Loucy (cell line): ENCODE data around the gene DLX3.

Source experiments
- H2AFZ ChIP-seq: fragments of 200-600 bp; sonication (generic); 2 replicates; pipeline ENCODE4 v1.6.0; 2016; ENCODE audit warnings: antibody characterized with exemption, mild to moderate bottlenecking, low read length, moderate library complexity
- H3F3A ChIP-seq: fragments of 200-600 bp; 2 replicates; pipeline ENCODE4 v1.6.0; 2016; ENCODE audit warnings: antibody characterized with exemption, low read depth, mild to moderate bottlenecking
- H3K27me3 ChIP-seq: fragments of 200-600 bp; sonication (generic); 2 replicates; pipeline ENCODE4 v1.6.1; 2014; ENCODE audit warnings: low read length, mild to moderate bottlenecking; ENCODE audit not compliant: insufficient read depth, poor library complexity, severe bottlenecking
- H3K36me3 ChIP-seq: fragments of 200-600 bp; sonication (generic); 2 replicates; pipeline ENCODE4 v1.6.1; 2016; ENCODE audit warnings: low read length; ENCODE audit not compliant: insufficient read depth
- H3K4me1 ChIP-seq: fragments of 200-600 bp; sonication (generic); 2 replicates; pipeline ENCODE4 v1.5.1; 2014; ENCODE audit warnings: low read length, mild to moderate bottlenecking; ENCODE audit not compliant: insufficient read depth, poor library complexity, severe bottlenecking
- H3K4me2 ChIP-seq: fragments of 200-600 bp; sonication (generic); 2 replicates; pipeline ENCODE4 v1.6.0; 2014; ENCODE audit warnings: antibody characterized with exemption, low read length, low read depth, mild to moderate bottlenecking; ENCODE audit not compliant: poor library complexity, severe bottlenecking
- H3K4me3 ChIP-seq: fragments of 200-600 bp; sonication (generic); 2 replicates; pipeline ENCODE4 v1.5.1; 2014; ENCODE audit warnings: low read length, mild to moderate bottlenecking, mixed read lengths; ENCODE audit not compliant: poor library complexity, severe bottlenecking
- H3K79me2 ChIP-seq: fragments of 200-600 bp; sonication (generic); 2 replicates; pipeline ENCODE4 v1.6.1; 2014; ENCODE audit warnings: low read length; ENCODE audit not compliant: insufficient read depth
- H3K9ac ChIP-seq: fragments of 200-600 bp; sonication (generic); 2 replicates; pipeline ENCODE4 v1.6.0; 2014; ENCODE audit warnings: mild to moderate bottlenecking, low read depth, low read length, moderate library complexity; ENCODE audit not compliant: poor library complexity, severe bottlenecking
- H3K9me2 ChIP-seq: fragments of 200-600 bp; sonication (generic); replicated peaks from 2 replicates; pipeline ENCODE4 v1.6.1; 2016; ENCODE audit warnings: low read depth, low read length, mixed read lengths
- H3K9me3 ChIP-seq: fragments of 200-600 bp; sonication (generic); 2 replicates; pipeline ENCODE4 v1.6.1; 2014; ENCODE audit warnings: mild to moderate bottlenecking, antibody characterized with exemption, low read length, low read depth; ENCODE audit not compliant: insufficient read depth
- H4K20me1 ChIP-seq: fragments of 200-600 bp; sonication (generic); 2 replicates; pipeline ENCODE4 v1.6.0; 2014; ENCODE audit warnings: antibody characterized with exemption, low read length, mild to moderate bottlenecking; ENCODE audit not compliant: insufficient read depth, poor library complexity, severe bottlenecking
- EZH2phosphoT487 ChIP-seq: fragments of 200-600 bp; IDR thresholded peaks from 2 replicates; pipeline ENCODE4 v1.6.1; 2018; ENCODE audit warnings: antibody characterized with exemption, mild to moderate bottlenecking, moderate library complexity, borderline replicate concordance
- TF ChIP-seq, protein P1 (sequence below): fragments of 200-600 bp; sonication (generic); conservative IDR thresholded peaks from 2 replicates; pipeline ENCODE4 v1.5.1; 2014; ENCODE audit warnings: mild to moderate bottlenecking, antibody characterized with exemption, low read length

Gene DLX3

DNA sequence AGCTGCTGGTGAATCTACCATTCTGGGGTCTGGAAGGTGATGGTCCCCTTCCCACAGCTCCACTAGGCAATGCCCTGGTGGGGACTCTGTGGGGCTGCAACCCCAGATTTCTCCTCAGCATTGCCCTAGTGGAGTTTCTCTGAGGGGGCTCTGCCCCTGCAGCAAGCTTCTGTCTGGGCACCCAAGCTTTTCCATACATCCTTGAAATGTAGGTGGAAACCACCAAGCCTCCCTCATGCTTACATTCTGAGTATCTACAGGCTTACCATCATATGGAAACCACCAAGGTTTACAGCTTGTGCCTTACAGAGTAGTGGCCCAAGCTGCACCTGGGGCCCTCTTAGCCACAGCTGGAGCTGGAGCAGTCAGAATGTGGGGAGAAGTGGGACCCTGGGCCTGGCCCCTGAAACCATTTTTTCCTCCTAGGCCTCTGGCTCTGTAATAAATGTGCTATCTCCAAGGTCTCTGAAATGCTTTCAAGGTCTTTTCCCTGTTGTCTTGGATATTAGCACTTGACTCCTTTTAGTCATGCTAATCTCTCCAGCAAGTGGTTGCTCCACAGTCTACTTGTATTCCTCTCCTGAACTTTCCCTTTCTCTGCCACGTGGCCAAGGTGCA is 19.6 kb upstream of the DLX3 start:
- Histone ChIP-seq H3F3A (no peaks in the 10 kb centered on the region), H3K9ac (no peak overlapping the region), H3K36me3 (no peaks in the 10 kb centered on the region), H3K4me2 (no peak overlapping the region), H3K4me1 (no peaks in the 10 kb centered on the region), H2AFZ (no peak overlapping the region), H3K4me3 (no peak overlapping the region), H4K20me1 (no peaks in the 10 kb centered on the region), H3K27me3 (no peaks in the 10 kb centered on the region), H3K9me2 (no peaks in the 10 kb centered on the region), H3K79me2 (no peaks in the 10 kb centered on the region), H3K9me3 (peaks cover 15% of the 10 kb centered on the region; the same call in 1 of the 2 replicates)
- TF ChIP-seq EZH2phosphoT487: no peak
- TF ChIP-seq, protein P1, sequence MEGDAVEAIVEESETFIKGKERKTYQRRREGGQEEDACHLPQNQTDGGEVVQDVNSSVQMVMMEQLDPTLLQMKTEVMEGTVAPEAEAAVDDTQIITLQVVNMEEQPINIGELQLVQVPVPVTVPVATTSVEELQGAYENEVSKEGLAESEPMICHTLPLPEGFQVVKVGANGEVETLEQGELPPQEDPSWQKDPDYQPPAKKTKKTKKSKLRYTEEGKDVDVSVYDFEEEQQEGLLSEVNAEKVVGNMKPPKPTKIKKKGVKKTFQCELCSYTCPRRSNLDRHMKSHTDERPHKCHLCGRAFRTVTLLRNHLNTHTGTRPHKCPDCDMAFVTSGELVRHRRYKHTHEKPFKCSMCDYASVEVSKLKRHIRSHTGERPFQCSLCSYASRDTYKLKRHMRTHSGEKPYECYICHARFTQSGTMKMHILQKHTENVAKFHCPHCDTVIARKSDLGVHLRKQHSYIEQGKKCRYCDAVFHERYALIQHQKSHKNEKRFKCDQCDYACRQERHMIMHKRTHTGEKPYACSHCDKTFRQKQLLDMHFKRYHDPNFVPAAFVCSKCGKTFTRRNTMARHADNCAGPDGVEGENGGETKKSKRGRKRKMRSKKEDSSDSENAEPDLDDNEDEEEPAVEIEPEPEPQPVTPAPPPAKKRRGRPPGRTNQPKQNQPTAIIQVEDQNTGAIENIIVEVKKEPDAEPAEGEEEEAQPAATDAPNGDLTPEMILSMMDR: no peak

DNA sequence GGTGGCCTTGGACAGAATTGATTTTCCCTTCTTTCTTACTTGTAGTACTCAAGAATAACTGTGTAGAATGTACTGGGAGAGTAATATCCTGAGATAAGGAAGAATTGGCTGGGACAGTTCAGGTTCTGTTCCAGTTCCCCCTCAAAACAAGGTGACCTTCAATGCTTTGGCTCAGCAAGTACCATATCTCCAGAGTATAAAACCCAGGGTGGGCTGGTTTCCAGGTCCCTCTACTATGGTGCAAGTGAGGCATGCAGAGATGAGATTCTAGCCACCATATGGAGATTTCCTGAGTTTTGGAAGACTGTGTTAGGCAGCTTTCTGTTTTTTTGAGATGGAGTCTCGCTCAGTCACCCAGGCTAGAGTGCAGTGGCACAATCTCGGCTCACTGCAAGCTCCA is 18.1 kb upstream of the DLX3 start:
- H3K4me2 ChIP-seq: no peak overlapping the region
- H3K27me3 ChIP-seq: no peaks in the 10 kb centered on the region

DNA sequence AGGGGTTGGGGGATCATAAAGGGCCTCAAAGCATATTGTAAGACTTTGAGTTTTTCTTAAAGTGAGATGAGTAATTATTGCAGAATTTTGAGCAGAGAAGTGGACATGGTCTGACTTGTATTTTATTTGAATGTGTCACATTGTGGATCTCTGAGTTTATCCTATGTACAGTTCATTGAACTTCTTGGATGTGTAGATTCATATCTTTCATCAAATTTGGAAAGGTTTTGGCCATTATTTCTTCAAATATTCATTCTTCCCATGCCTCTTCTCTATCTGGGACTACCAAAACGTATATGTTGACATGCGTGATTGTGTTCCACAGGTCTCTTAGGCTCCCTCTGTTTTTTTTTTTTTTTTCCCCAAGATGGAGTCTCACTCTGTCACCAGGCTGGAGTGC is 14.3 kb upstream of the DLX3 start:
- peaks cover 9% of the 10 kb centered on the region; the same call in 1 of the 2 replicates for H3K9me3 ChIP-seq
- no peak overlapping the region for H3K4me2 ChIP-seq
- TF ChIP-seq, protein P1: no peak
- TF ChIP-seq EZH2phosphoT487: no peak

More for the DNA sequence above, 18.1 kb upstream of the DLX3 start:
- no peaks in the 10 kb centered on the region for H3F3A ChIP-seq
- no peak overlapping the region for H3K9ac ChIP-seq
- no peaks in the 10 kb centered on the region for H4K20me1 ChIP-seq
- TF ChIP-seq, protein P1: no peak
- TF ChIP-seq EZH2phosphoT487: no peak
- H2AFZ ChIP-seq: no peak overlapping the region
- no peaks in the 10 kb centered on the region for H3K79me2 ChIP-seq
- no peaks in the 10 kb centered on the region for H3K9me2 ChIP-seq
- peaks cover 15% of the 10 kb centered on the region; the same call in 1 of the 2 replicates for H3K9me3 ChIP-seq
- H3K4me3 ChIP-seq: no peak overlapping the region
- no peaks in the 10 kb centered on the region for H3K4me1 ChIP-seq
- H3K36me3 ChIP-seq: no peaks in the 10 kb centered on the region

More for the DNA sequence above, 14.3 kb upstream of the DLX3 start:
- no peaks in the 10 kb centered on the region for H3K79me2 ChIP-seq
- H3F3A ChIP-seq: no peaks in the 10 kb centered on the region
- no peak overlapping the region for H2AFZ ChIP-seq
- no peaks in the 10 kb centered on the region for H3K4me1 ChIP-seq
- no peaks in the 10 kb centered on the region for H3K9me2 ChIP-seq
- H4K20me1 ChIP-seq: no peaks in the 10 kb centered on the region
- H3K4me3 ChIP-seq: no peak overlapping the region
- no peak overlapping the region for H3K9ac ChIP-seq
- no peaks in the 10 kb centered on the region for H3K36me3 ChIP-seq
- H3K27me3 ChIP-seq: no peaks in the 10 kb centered on the region
